Posterior cingulate gyrus (tissue), 11 donors: Measurements from ENCODE around the gene FOXP2.

Experiments used
- DNase-seq, 10 donors: peaks; one replicate each; pipeline versions ENCODE4 v3.0.0 to v3.0.0-alpha.2; 2020 to 2021; ENCODE audit warnings: mixed read lengths in 3 of 10
- intact Hi-C: fragments of 100-400 bp; cut with DNase I; formaldehyde crosslinking; loops from one replicate; pipeline ENCODE4 v1.15.1; 2023

FOXP2 gene

DNA sequence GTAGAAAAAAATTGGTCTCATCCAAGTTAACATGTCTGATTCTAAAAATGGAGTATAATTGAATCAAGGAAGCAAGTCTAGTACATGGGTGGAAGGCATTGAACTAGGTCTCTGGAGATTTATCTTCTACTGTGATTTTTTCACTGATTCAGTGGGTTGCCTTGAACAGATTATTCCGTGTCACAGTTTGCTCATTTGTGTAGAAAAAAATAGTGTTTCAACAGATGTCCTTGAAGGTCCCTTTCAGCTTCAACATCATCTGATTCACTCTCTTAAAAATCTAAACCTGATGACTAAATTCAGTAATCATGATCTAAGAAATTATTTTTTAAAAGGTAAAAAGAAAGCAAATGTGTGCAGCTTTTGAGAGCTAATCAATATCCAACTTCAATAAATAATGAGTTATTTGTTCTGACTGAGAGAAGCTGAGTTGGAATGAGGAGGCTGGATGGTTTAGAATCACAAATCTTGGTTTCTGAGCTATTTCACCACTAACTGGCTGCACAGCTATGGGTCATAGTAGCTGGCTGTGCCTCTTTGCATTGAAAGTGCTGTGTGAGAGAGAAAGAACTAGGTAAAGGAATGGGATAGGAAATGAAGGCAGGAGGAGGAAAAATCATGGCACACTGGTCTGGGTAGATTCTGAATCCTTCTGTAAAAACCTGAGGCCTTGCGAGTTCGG lies 285.8 kb downstream of the FOXP2 start:
- DNase-seq = no peak
- intact Hi-C loops = no loop called here

GRCh38 chr7:114703677-114704076 lies 289.1 kb downstream of the FOXP2 start:
- intact Hi-C loops = no loop called here
- DNase-seq = no peak

- DNase-seq = no peak
- intact Hi-C loops = no loop called here
These were observed 294.0 kb downstream of the FOXP2 start for GRCh38 chr7:114708646-114709045.

DNA sequence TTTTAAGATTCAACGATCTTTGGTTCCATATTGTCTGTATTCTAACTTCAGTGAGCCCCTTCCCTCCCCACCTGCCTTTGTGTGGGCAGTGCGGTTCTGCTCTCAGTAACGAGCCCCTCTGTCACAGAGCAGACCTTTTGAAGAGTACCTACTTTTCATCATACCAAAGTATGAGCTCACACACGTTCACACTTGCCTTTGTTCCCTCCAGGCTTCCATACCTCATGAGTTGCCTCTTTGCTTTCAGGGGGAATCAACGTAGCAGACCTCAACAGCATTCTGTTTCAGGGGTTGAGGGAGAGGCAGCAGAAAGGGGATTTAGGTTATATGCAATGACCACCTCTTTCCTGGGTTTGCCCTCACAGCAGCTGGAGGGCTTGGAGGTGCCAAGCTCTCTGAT lies 295.9 kb downstream of the FOXP2 start:
- DNase-seq = no peak
- intact Hi-C loops = no loop called here

DNA sequence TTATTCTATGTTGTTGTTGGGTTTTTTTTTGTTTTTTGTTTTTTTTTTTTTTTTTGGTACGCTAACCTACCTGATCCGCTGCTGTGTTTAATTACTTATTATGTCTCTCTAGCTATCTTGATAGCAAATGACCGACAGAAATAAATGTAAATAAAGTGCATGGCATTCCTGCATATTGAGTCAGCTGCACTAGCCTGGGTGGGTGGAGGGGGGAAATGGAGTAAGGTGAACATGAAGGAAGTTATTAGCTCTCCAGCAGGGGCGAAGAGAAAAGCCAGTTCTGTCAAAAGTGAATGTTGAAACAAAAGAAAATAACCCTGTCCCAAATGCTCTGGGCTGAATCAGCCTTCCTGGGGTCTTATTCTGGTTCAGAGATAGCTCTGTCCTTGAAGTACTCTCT lies 296.6 kb downstream of the FOXP2 start:
- intact Hi-C loops = no loop called here
- no peak for DNase-seq

GRCh38 chr7:114715907-114716306 lies 301.3 kb downstream of the FOXP2 start:
- intact Hi-C loops = no loop called here
- no peak for DNase-seq

DNA sequence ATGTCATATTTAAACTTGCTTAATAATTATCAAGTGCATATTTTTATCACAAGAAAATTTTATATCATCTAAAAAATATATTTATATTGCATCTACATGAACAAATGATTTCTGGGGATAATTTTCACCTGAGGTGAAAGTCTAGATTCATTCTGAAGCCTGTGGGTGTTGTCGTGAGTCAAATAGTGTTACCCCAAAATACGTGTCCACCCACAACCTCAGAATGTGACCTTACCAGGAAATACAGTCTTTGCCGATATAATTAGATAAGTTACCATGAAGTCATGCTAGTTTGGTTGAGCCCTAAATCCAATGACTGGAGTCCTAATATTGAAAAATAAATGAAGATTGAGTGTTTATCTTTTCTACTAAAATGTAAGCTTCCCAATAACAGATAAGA lies 304.2 kb downstream of the FOXP2 start:
- DNase-seq = no peak
- intact Hi-C loops = no loop called here

GRCh38 chr7:114720725-114721124 lies 306.1 kb downstream of the FOXP2 start:
- no peak for DNase-seq
- intact Hi-C loops = no loop called here

- no peak for DNase-seq
- intact Hi-C loops = no loop called here
These were observed 307.9 kb downstream of the FOXP2 start for GRCh38 chr7:114722562-114722961.

DNA sequence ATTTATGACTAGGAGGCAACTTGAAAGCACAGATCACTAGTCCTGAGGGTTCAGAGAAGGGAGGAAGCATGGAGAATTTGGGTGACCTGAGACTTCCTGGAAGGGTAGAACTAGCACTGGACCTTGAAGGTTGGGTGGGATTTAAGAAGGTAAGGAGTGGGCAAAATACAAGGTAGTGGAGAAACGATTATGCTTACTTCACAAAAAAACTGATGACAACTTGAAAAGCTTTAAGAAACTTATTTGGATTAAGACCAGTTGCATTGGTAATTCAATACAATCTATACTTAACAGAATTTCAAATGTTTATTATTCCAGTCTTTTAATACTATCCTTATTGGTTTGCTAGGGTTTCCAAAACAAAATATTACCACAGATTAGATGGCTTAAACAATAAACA lies 308.7 kb downstream of the FOXP2 start:
- intact Hi-C loops = no loop called here
- DNase-seq = no peak

DNA sequence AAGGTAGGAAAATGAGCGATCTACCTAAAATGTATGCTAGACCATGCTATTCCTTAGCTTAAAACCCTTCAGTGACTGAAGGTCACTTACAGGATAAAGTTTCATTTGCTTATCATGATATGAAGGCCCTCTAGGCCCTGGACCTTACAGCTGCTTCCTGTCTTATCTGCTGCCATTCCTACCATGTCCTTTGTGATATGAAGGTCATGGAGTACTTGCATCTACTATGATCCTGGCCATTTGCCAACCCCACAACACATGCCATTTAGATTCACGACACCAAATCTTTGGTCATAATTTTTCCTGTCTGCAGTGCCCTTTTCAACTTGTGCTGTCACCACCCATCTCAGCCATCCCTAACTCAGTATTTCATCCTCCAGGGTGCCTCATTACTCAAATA lies 325.5 kb downstream of the FOXP2 start:
- DNase-seq = no peak
- intact Hi-C loops = no loop called here

GRCh38 chr7:114740941-114741340 lies 326.3 kb downstream of the FOXP2 start:
- DNase-seq = no peak
- intact Hi-C loops = no loop called here

DNA sequence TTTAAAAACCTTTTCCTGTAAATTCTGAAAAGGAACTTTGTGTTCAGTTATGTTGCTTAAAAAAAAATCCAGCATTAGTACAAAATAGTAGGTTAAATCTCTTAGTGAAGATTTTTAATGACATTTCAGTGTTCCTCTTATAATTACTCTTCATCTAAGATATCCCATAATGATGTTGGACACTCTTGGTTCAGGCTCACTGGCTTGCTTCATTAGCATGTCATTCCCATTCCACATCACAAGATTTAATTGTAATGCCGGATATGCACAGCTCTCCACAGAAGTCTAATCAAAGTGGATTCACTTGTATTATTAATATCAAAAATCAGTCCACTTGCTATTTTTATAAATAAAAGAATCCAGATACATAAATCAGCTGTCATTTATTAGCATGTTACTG lies 327.3 kb downstream of the FOXP2 start:
- intact Hi-C loops = no loop called here
- no peak for DNase-seq
